Gastrocnemius medialis (tissue), 4 donors: ENCODE measurements around the gene HERC6. TPM values are rescaled to one million over a fixed set of nuclear protein-coding genes. Genes with fewer than 3 reads are reported as not detected.

Experiments used
- ATAC-seq, 2 donors: fragments of 150-250 bp; one replicate each; pipeline ENCODE4 v1.9.1; 2016
- DNase-seq, 2 donors: peaks; one replicate each; pipeline ENCODE4 v3.0.0-alpha.2; 2019
- H3K27ac ChIP-seq, 4 donors: fragments of 200-600 bp; sonication (generic); 1 replicate in 1 of 4; 2 replicates in 3 of 4; pipeline ENCODE4 v1.5.1; 2016 to 2018; ENCODE audit warnings: mild to moderate bottlenecking in 2 of 4, moderate library complexity in 1 of 4
- H3K27me3 ChIP-seq, 3 donors: fragments of 200-600 bp; sonication (generic) in 2 of 3; 1 replicate in 1 of 3; 2 replicates in 2 of 3; pipeline versions ENCODE4 v1.5.1 to v1.6.0; 2016 to 2019; ENCODE audit warnings: mild to moderate bottlenecking in 1 of 3, moderate library complexity in 1 of 3
- H3K36me3 ChIP-seq, 2 donors: fragments of 200-600 bp; sonication (generic) in 1 of 2; one replicate each; pipeline ENCODE4 v1.5.1; 2017 to 2018
- H3K4me1 ChIP-seq, 2 donors: fragments of 200-600 bp; sonication (generic) in 1 of 2; one replicate each; pipeline ENCODE4 v1.5.1; 2016 to 2017; ENCODE audit warnings: mild to moderate bottlenecking in 2 of 2
- H3K4me3 ChIP-seq, 4 donors: fragments of 200-600 bp; sonication (generic) in 3 of 4; 1 replicate in 1 of 4; 2 replicates in 3 of 4; pipeline ENCODE4 v1.5.1; 2016 to 2019; ENCODE audit warnings: mild to moderate bottlenecking in 2 of 4
- H3K9me3 ChIP-seq, 3 donors: fragments of 200-600 bp; sonication (generic) in 2 of 3; 1 replicate in 1 of 3; 2 replicates in 2 of 3; pipeline ENCODE4 v1.5.1; 2016 to 2019
- CTCF ChIP-seq, 5 experiments: fragments of 450-650 bp in 3 of 5; fragments of 200-600 bp in 2 of 5; sonication (generic) in 2 of 5; IDR thresholded peaks in 4 of 5; conservative IDR thresholded peaks in 1 of 5; 1 replicate in 4 of 5; 2 replicates in 1 of 5; pipeline ENCODE4 v1.5.1; 2016 to 2019; ENCODE audit warnings: antibody characterized with exemption in 5 of 5, mild to moderate bottlenecking in 3 of 5, moderate library complexity in 3 of 5
- POLR2A ChIP-seq, 2 donors: fragments of 450-650 bp; IDR thresholded peaks; one replicate each; pipeline ENCODE4 v1.6.1; 2017; ENCODE audit warnings: antibody characterized with exemption in 2 of 2, mild to moderate bottlenecking in 2 of 2, moderate library complexity in 2 of 2
- in situ Hi-C, 4 donors: fragments of 200-750 bp; cut with MboI; loops; one replicate each; pipeline versions ENCODE4 v1.15.0 to v1.8.0; 2017; ENCODE audit warnings: low sequenced_read_pairs in 4 of 4
- intact Hi-C: fragments of 100-400 bp; cut with DNase I; formaldehyde crosslinking; loops from one replicate; pipeline ENCODE4 v1.15.1; 2023; ENCODE audit warnings: low total_unique reads
- total RNA-seq, 4 donors: library from RNA; depleted of rRNA; stranded (reverse); fragments of >200 nt; gene quantifications; one replicate each; pipeline versions ENCODE4 v1.1.0 to v1.2.3, GENCODE V29; 2016

Gene HERC6
- total RNA-seq, 4 donors from 2014 or later, result 0.42 to 1.6 (median 1.0) TPM

GRCh38 chr4:88398381-88398780 lies 19.7 kb downstream of the HERC6 start:
- no peak for ATAC-seq
- TF ChIP-seq POLR2A (IDR thresholded peaks at IDR 0.05) (no peak), CTCF (IDR thresholded peaks at IDR 0.05 in 4 of 5, conservative IDR thresholded peaks at IDR 0.05 in 1 of 5) (no peak)
- in situ Hi-C loops, result no loop called here
- DNase-seq, result no peak
- no peak overlapping the region for H3K27ac ChIP-seq
- H3K9me3 ChIP-seq, result no peaks in the 10 kb centered on the region
- intact Hi-C loops, result no loop called here
- H3K4me3 ChIP-seq, result no peak overlapping the region
- no peaks in the 10 kb centered on the region for H3K4me1 ChIP-seq
- H3K27me3 ChIP-seq, result no peaks in the 10 kb centered on the region
- peaks cover 0 to 14% of the 10 kb centered on the region in 2 donors for H3K36me3 ChIP-seq

GRCh38 chr4:88409206-88409605 lies 30.6 kb downstream of the HERC6 start:
- intact Hi-C loops, result no loop called here
- H3K27ac ChIP-seq, result no peak overlapping the region
- no peak overlapping the region for H3K4me3 ChIP-seq
- no peak for ATAC-seq
- no peaks in the 10 kb centered on the region for H3K27me3 ChIP-seq
- TF ChIP-seq POLR2A (IDR thresholded peaks at IDR 0.05) (no peak), CTCF (IDR thresholded peaks at IDR 0.05 in 4 of 5, conservative IDR thresholded peaks at IDR 0.05 in 1 of 5) (no peak)
- in situ Hi-C loops, result no loop called here
- H3K36me3 ChIP-seq, result no peaks in the 10 kb centered on the region
- no peak for DNase-seq
- H3K9me3 ChIP-seq, result no peaks in the 10 kb centered on the region
- no peaks in the 10 kb centered on the region for H3K4me1 ChIP-seq

GRCh38 chr4:88409789-88410188 lies 31.1 kb downstream of the HERC6 start:
- no peak for ATAC-seq
- Histone ChIP-seq H3K36me3 (no peaks in the 10 kb centered on the region), H3K27me3 (no peaks in the 10 kb centered on the region), H3K9me3 (no peaks in the 10 kb centered on the region), H3K4me3 (no peak overlapping the region), H3K4me1 (no peaks in the 10 kb centered on the region), H3K27ac (no peak overlapping the region)
- intact Hi-C loops, result no loop called here
- DNase-seq, result no peak
- in situ Hi-C loops, result no loop called here
- TF ChIP-seq CTCF (IDR thresholded peaks at IDR 0.05 in 4 of 5, conservative IDR thresholded peaks at IDR 0.05 in 1 of 5) (no peak), POLR2A (IDR thresholded peaks at IDR 0.05) (no peak)

- Histone ChIP-seq H3K4me1 (no peaks in the 10 kb centered on the region), H3K9me3 (no peaks in the 10 kb centered on the region), H3K27me3 (no peaks in the 10 kb centered on the region), H3K36me3 (no peaks in the 10 kb centered on the region), H3K27ac (no peak overlapping the region), H3K4me3 (no peak overlapping the region)
- ATAC-seq, result no peak
- DNase-seq, result no peak
- intact Hi-C loops (no loop called here), in situ Hi-C loops (no loop called here)
- TF ChIP-seq POLR2A (IDR thresholded peaks at IDR 0.05) (no peak), CTCF (IDR thresholded peaks at IDR 0.05 in 4 of 5, conservative IDR thresholded peaks at IDR 0.05 in 1 of 5) (no peak)
Observed at GRCh38 chr4:88411491-88412096, 32.9 kb downstream of the HERC6 start.

- no peaks in the 10 kb centered on the region for H3K27me3 ChIP-seq
- ATAC-seq (no peak), DNase-seq (no peak)
- in situ Hi-C loops, result no loop called here
- no peak overlapping the region for H3K27ac ChIP-seq
- no peaks in the 10 kb centered on the region for H3K9me3 ChIP-seq
- H3K36me3 ChIP-seq, result no peaks in the 10 kb centered on the region
- no peaks in the 10 kb centered on the region for H3K4me1 ChIP-seq
- no peak for TF ChIP-seq POLR2A (IDR thresholded peaks at IDR 0.05)
- TF ChIP-seq CTCF (IDR thresholded peaks at IDR 0.05 in 4 of 5, conservative IDR thresholded peaks at IDR 0.05 in 1 of 5), result no peak
- intact Hi-C loops, result no loop called here
- H3K4me3 ChIP-seq, result no peak overlapping the region
Observed at GRCh38 chr4:88413801-88414200, 35.1 kb downstream of the HERC6 start.
